Measurements from ENCODE around the gene FHL1. TPM values are rescaled to one million over a fixed set of nuclear protein-coding genes. Genes with fewer than 3 reads are reported as not detected.

FHL1 gene
- total RNA-seq, 1 experiment from 2014 or later, result 20.0 TPM

DNA sequence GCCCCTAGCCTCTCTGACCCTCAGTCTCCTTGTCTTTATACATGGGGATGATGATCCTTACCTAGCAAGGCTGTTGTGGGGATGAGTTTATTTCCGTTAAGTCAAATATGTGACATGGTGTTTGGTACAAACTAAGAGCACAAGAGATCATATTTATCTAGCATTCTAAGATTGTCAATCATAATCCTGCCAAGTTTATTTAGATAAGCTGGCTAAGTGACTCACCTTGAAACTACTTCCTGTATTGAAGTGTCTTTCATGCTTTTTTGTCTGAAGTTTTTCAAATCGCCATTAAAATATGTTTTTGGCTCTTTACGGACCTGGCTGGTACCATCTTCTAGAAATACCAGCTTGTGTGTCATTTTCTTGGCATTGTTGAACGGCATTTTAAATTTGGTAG, 73.2 kb downstream of the FHL1 start:
- peaks cover 11 to 22% of the 10 kb centered on the region in 2 experiments; a peak in 3 of 4 replicates for H3K4me1 ChIP-seq (ENCODE audit: control insufficient read depth in 1 of 2, insufficient read depth in 2 of 2, low read length in 2 of 2)
- CTCF ChIA-PET, result no interaction called here
- BruUV-seq (replicated peaks), result no TSS peak
- TF ChIP-seq JUND (IDR thresholded peaks at IDR 0.05) (0 out of 2 replicates have a peak, but pooled peaks have one; percentile 21), ELF1 (IDR thresholded peaks at IDR 0.05; ENCODE audit: borderline replicate concordance, low read depth) (no peak)
- TF ChIP-seq, protein P1, sequence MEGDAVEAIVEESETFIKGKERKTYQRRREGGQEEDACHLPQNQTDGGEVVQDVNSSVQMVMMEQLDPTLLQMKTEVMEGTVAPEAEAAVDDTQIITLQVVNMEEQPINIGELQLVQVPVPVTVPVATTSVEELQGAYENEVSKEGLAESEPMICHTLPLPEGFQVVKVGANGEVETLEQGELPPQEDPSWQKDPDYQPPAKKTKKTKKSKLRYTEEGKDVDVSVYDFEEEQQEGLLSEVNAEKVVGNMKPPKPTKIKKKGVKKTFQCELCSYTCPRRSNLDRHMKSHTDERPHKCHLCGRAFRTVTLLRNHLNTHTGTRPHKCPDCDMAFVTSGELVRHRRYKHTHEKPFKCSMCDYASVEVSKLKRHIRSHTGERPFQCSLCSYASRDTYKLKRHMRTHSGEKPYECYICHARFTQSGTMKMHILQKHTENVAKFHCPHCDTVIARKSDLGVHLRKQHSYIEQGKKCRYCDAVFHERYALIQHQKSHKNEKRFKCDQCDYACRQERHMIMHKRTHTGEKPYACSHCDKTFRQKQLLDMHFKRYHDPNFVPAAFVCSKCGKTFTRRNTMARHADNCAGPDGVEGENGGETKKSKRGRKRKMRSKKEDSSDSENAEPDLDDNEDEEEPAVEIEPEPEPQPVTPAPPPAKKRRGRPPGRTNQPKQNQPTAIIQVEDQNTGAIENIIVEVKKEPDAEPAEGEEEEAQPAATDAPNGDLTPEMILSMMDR (IDR thresholded peaks at IDR 0.05 in 2 of 3, conservative IDR thresholded peaks at IDR 0.05 in 1 of 3; ENCODE audit: borderline replicate concordance in 1 of 3, insufficient read depth in 1 of 3, low read depth in 2 of 3, low read length in 2 of 3), result no peak
- H3K4me2 ChIP-seq (ENCODE audit: low read length), result peak overlapping the region; percentile 52
- H3K79me2 ChIP-seq (ENCODE audit: insufficient read depth, low read length), result no peaks in the 10 kb centered on the region
- H4K20me1 ChIP-seq (ENCODE audit: insufficient read depth), result no peaks in the 10 kb centered on the region
- RAD21 ChIA-PET (ENCODE audit: low non-redundant PET in 1 of 2, low total read pairs in 2 of 2, uncharacterized antibody in 2 of 2, unreplicated experiment in 2 of 2), result no interaction called here
- peaks cover 6 to 17% of the 10 kb centered on the region in 2 experiments for H3K36me3 ChIP-seq (ENCODE audit: control insufficient read depth in 1 of 2, insufficient read depth in 2 of 2, low read length in 2 of 2)
- no peaks in the 10 kb centered on the region for H3K9me2 ChIP-seq (ENCODE audit: insufficient read depth)
- no peaks in the 10 kb centered on the region for H3K27me3 ChIP-seq (ENCODE audit: insufficient read depth, low read length)
- H3K9me3 ChIP-seq (ENCODE audit: control insufficient read depth in 1 of 2, insufficient read depth in 1 of 2, low read depth in 1 of 2, low read length in 2 of 2), result no peaks in the 10 kb centered on the region
- ATAC-seq, result no peak
- H2AFZ ChIP-seq (ENCODE audit: low read depth, low read length, poor library complexity, severe bottlenecking), result no peak overlapping the region
- H3K4me3 ChIP-seq (replicated peaks in 1 of 2; ENCODE audit: low read depth in 1 of 2, low read length in 2 of 2), result no peak overlapping the region
- POLR2A ChIA-PET, result no interaction called here
- peak overlapping the region; percentile 40; the same call in 1 of the 2 replicates for H3K27ac ChIP-seq (ENCODE audit: low read depth, low read length)
- no peak overlapping the region for H3K9ac ChIP-seq (ENCODE audit: low read length)
- intact Hi-C loops (cut with micrococcal nuclease), result no loop called here
- DNase-seq (ENCODE audit: low read depth, low spot score), result no peak

DNA sequence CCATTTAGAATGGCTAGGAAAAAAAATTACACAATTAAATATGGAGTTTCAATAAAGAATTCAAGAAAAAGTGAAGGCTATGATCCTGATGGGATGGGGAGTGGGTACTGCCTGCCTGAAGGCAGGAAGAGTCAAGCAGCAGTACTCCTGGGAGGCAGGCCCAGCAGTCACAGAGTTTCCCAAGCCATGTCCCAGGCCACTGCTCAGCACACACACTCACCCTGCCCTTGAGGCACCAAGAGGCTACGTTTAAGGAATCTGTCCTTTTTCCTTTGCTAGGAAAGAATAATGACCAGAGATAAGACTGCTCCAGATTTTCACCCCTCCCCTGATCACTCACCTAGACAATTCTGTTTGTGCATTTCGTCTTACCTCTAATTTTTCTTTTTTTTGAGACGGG, 73.6 kb downstream of the FHL1 start:
- H3K9ac ChIP-seq (ENCODE audit: low read length), result no peak overlapping the region
- RAD21 ChIA-PET (ENCODE audit: low non-redundant PET in 1 of 2, low total read pairs in 2 of 2, uncharacterized antibody in 2 of 2, unreplicated experiment in 2 of 2), result no interaction called here

More for the DNA sequence above, 73.6 kb downstream of the FHL1 start:
- no peaks in the 10 kb centered on the region for H3K27me3 ChIP-seq (ENCODE audit: insufficient read depth, low read length)
- H2AFZ ChIP-seq (ENCODE audit: low read depth, low read length, poor library complexity, severe bottlenecking), result no peak overlapping the region
- ChIA-PET POLR2A (no interaction called here), CTCF (no interaction called here)
- H3K79me2 ChIP-seq (ENCODE audit: insufficient read depth, low read length), result no peaks in the 10 kb centered on the region
- TF ChIP-seq ZFX (IDR thresholded peaks at IDR 0.05), result no peak
- no peak for TF ChIP-seq MAX (IDR thresholded peaks at IDR 0.05)
- TF ChIP-seq, protein P2, sequence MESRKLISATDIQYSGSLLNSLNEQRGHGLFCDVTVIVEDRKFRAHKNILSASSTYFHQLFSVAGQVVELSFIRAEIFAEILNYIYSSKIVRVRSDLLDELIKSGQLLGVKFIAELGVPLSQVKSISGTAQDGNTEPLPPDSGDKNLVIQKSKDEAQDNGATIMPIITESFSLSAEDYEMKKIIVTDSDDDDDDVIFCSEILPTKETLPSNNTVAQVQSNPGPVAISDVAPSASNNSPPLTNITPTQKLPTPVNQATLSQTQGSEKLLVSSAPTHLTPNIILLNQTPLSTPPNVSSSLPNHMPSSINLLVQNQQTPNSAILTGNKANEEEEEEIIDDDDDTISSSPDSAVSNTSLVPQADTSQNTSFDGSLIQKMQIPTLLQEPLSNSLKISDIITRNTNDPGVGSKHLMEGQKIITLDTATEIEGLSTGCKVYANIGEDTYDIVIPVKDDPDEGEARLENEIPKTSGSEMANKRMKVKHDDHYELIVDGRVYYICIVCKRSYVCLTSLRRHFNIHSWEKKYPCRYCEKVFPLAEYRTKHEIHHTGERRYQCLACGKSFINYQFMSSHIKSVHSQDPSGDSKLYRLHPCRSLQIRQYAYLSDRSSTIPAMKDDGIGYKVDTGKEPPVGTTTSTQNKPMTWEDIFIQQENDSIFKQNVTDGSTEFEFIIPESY (IDR thresholded peaks at IDR 0.05; ENCODE audit: extremely low read depth, insufficient replicate concordance, low read length), result no peak
- no peak for TF ChIP-seq RAD21 (IDR thresholded peaks at IDR 0.05; ENCODE audit: low read depth)
- TF ChIP-seq CBX3 (IDR thresholded peaks at IDR 0.05; ENCODE audit: low read depth), result no peak
- TF ChIP-seq ATF3 (IDR thresholded peaks at IDR 0.05), result no peak
- TF ChIP-seq, protein P1 (IDR thresholded peaks at IDR 0.05 in 2 of 3, conservative IDR thresholded peaks at IDR 0.05 in 1 of 3; ENCODE audit: borderline replicate concordance in 1 of 3, insufficient read depth in 1 of 3, low read depth in 2 of 3, low read length in 2 of 3), result no peak
- no peak for TF ChIP-seq POLR2AphosphoS5 (IDR thresholded peaks at IDR 0.05; ENCODE audit: low read depth, low read length)
- no peak for TF ChIP-seq FOSL1 (IDR thresholded peaks at IDR 0.05; ENCODE audit: low read depth)
- intact Hi-C loops (cut with micrococcal nuclease), result no loop called here
- H3K9me3 ChIP-seq (ENCODE audit: control insufficient read depth in 1 of 2, insufficient read depth in 1 of 2, low read depth in 1 of 2, low read length in 2 of 2), result no peaks in the 10 kb centered on the region
- H3K4me3 ChIP-seq (replicated peaks in 1 of 2; ENCODE audit: low read depth in 1 of 2, low read length in 2 of 2), result no peak overlapping the region
- H3K9me2 ChIP-seq (ENCODE audit: insufficient read depth), result no peaks in the 10 kb centered on the region
- ATAC-seq (no peak), DNase-seq (ENCODE audit: low read depth, low spot score) (no peak)
- H3K4me1 ChIP-seq (ENCODE audit: control insufficient read depth in 1 of 2, insufficient read depth in 2 of 2, low read length in 2 of 2), result peaks cover 11 to 22% of the 10 kb centered on the region in 2 experiments; a peak in 3 of 4 replicates
- no peaks in the 10 kb centered on the region for H4K20me1 ChIP-seq (ENCODE audit: insufficient read depth)
- peaks cover 6 to 17% of the 10 kb centered on the region in 2 experiments for H3K36me3 ChIP-seq (ENCODE audit: control insufficient read depth in 1 of 2, insufficient read depth in 2 of 2, low read length in 2 of 2)
- H3K27ac ChIP-seq (ENCODE audit: low read depth, low read length), result peak overlapping the region; percentile 40; the same call in 1 of the 2 replicates
- peak overlapping the region; percentile 52 for H3K4me2 ChIP-seq (ENCODE audit: low read length)
- BruUV-seq (replicated peaks), result no TSS peak
